ENCODE data around the gene TRIM8.
A peak's percentile ranks its signal among the peaks of the same experiment; 100 is the strongest.

DNA sequence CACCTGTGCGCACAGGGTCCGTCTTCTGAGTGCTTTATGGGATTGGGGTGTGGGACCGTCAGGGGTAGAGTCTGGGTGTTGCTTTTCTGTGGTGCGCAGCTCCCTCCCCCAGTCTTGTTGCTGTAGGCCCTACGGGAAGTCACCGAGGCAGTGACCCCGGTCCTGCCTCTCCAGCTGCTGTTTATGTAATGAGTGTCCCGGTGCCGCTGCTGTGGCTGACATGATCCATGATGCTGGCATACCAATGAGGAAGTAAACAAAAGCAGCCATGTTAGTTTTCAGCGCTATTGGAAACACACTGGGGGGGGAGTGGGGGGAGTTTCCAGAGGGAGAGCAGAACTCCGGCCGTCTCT is 1.1 kb downstream of the TRIM8 start:
- TF ChIP-seq, protein P1, sequence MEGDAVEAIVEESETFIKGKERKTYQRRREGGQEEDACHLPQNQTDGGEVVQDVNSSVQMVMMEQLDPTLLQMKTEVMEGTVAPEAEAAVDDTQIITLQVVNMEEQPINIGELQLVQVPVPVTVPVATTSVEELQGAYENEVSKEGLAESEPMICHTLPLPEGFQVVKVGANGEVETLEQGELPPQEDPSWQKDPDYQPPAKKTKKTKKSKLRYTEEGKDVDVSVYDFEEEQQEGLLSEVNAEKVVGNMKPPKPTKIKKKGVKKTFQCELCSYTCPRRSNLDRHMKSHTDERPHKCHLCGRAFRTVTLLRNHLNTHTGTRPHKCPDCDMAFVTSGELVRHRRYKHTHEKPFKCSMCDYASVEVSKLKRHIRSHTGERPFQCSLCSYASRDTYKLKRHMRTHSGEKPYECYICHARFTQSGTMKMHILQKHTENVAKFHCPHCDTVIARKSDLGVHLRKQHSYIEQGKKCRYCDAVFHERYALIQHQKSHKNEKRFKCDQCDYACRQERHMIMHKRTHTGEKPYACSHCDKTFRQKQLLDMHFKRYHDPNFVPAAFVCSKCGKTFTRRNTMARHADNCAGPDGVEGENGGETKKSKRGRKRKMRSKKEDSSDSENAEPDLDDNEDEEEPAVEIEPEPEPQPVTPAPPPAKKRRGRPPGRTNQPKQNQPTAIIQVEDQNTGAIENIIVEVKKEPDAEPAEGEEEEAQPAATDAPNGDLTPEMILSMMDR (IDR thresholded peaks at IDR 0.05): no peak
- peak in 1 of 4 donors; percentile 20 for TF ChIP-seq POLR2A (IDR thresholded peaks at IDR 0.05)
